HepG2 (cell line): ENCODE measurements around the gene PATZ1. TPM values are rescaled to one million over a fixed set of nuclear protein-coding genes. Genes with fewer than 3 reads are reported as not detected.

Experiments used
- CCAR2 ChIP-seq: fragments of 200-400 bp; formaldehyde crosslinking; optimal IDR thresholded peaks from 2 replicates; pipeline ENCODE3; 2018; ENCODE audit warnings: low read depth, mild to moderate bottlenecking, low read length, moderate library complexity
- CHCHD3 ChIP-seq: sonication (generic); formaldehyde crosslinking; IDR thresholded peaks from 2 replicates; pipeline ENCODE4 v1.8.0; 2022; ENCODE audit warnings: mild to moderate bottlenecking, missing genetic modification reagents, moderate library complexity
- CHD2 ChIP-seq: IDR thresholded peaks from 2 replicates; pipeline ENCODE4 v1.6.1; 2011; ENCODE audit warnings: low read depth, low read length, improper control_type of control experiment
- ELF1 ChIP-seq: sonication (generic); formaldehyde crosslinking; IDR thresholded peaks from 2 replicates; pipeline ENCODE4 v1.4.0; 2020; ENCODE audit warnings: missing genetic modification reagents
- ETS1 ChIP-seq: sonication (generic); formaldehyde crosslinking; IDR thresholded peaks from 2 replicates; pipeline ENCODE4 v1.4.0; 2020; ENCODE audit warnings: missing genetic modification reagents
- FLYWCH1 ChIP-seq: sonication (generic); formaldehyde crosslinking; IDR thresholded peaks from 2 replicates; pipeline ENCODE4 v1.8.1; 2023; ENCODE audit warnings: mild to moderate bottlenecking, missing genetic modification reagents
- FOSL2 ChIP-seq: sonication (generic); formaldehyde crosslinking; IDR thresholded peaks from 2 replicates; pipeline ENCODE4 v1.4.0; 2020; ENCODE audit warnings: missing genetic modification reagents
- FOXA1 ChIP-seq, 2 experiments: fragments of 450-650 bp in 1 of 2; sonication (generic) in 1 of 2; formaldehyde crosslinking in 1 of 2; IDR thresholded peaks; 2 replicates each; pipeline versions ENCODE4 v1.4.0 to v1.6.1; 2016 to 2020; ENCODE audit warnings: missing genetic modification reagents in 1 of 2
- GABPB1 ChIP-seq: IDR thresholded peaks from 2 replicates; pipeline ENCODE4 v1.6.1; 2016; ENCODE audit warnings: mild to moderate bottlenecking, missing genetic modification reagents, moderate library complexity, missing compliant biosample characterization
- GTF3A ChIP-seq: sonication (generic); formaldehyde crosslinking; conservative IDR thresholded peaks from 2 replicates; pipeline ENCODE4 v1.4.0; 2020; ENCODE audit warnings: mild to moderate bottlenecking, missing genetic modification reagents
- HCFC1 ChIP-seq: fragments of 150-350 bp; IDR thresholded peaks from 2 replicates; pipeline ENCODE4 v1.6.1; 2014; ENCODE audit warnings: low read depth, low read length
- MIER3 ChIP-seq: IDR thresholded peaks from 2 replicates; pipeline ENCODE4 v1.6.1; 2016; ENCODE audit warnings: missing compliant biosample characterization, borderline replicate concordance
- NCOA1 ChIP-seq: sonication (generic); formaldehyde crosslinking; IDR thresholded peaks from 2 replicates; pipeline ENCODE4 v1.9.0; 2021; ENCODE audit warnings: missing genetic modification reagents
- NCOA5 ChIP-seq: sonication (generic); formaldehyde crosslinking; IDR thresholded peaks from 2 replicates; pipeline ENCODE4 v1.4.0; 2020; ENCODE audit warnings: missing genetic modification reagents
- PHF21A ChIP-seq: sonication (generic); formaldehyde crosslinking; IDR thresholded peaks from 2 replicates; pipeline ENCODE4 v1.5.0; 2020; ENCODE audit warnings: mild to moderate bottlenecking, missing genetic modification reagents
- RAD51 ChIP-seq: fragments of 450-650 bp; IDR thresholded peaks from 2 replicates; pipeline ENCODE4 v1.6.1; 2016; ENCODE audit warnings: borderline replicate concordance
- RERE ChIP-seq: IDR thresholded peaks from 2 replicates; pipeline ENCODE4 v1.6.1; 2016; ENCODE audit warnings: low read depth, missing genetic modification reagents, missing compliant biosample characterization
- SKI ChIP-seq: fragments of 450-650 bp; IDR thresholded peaks from one replicate; pipeline ENCODE4 v1.6.1; 2018; ENCODE audit warnings: mild to moderate bottlenecking; ENCODE audit not compliant: partially characterized antibody
- SNAPC2 ChIP-seq: sonication (generic); formaldehyde crosslinking; IDR thresholded peaks from 2 replicates; pipeline ENCODE4 v1.8.1; 2022; ENCODE audit warnings: mild to moderate bottlenecking, missing genetic modification reagents
- SOX5 ChIP-seq: IDR thresholded peaks from 2 replicates; pipeline ENCODE4 v1.6.1; 2016; ENCODE audit warnings: borderline replicate concordance
- SPEN ChIP-seq: sonication (generic); formaldehyde crosslinking; IDR thresholded peaks from 2 replicates; pipeline ENCODE4 v1.5.1; 2020; ENCODE audit warnings: low read depth, mild to moderate bottlenecking, missing genetic modification reagents
- THAP11 ChIP-seq: IDR thresholded peaks from 2 replicates; pipeline ENCODE4 v1.6.1; 2016; ENCODE audit warnings: missing biosample characterization, missing genetic modification reagents
- ZFP36L1 ChIP-seq: sonication (generic); formaldehyde crosslinking; IDR thresholded peaks from 2 replicates; pipeline ENCODE4 v1.8.0; 2022; ENCODE audit warnings: mild to moderate bottlenecking, missing genetic modification reagents, moderate library complexity
- ZNF260 ChIP-seq: sonication (generic); formaldehyde crosslinking; IDR thresholded peaks from 2 replicates; pipeline ENCODE4 v1.4.0; 2020; ENCODE audit warnings: missing genetic modification reagents, low read depth, mild to moderate bottlenecking, borderline replicate concordance
- ZNF326 ChIP-seq: sonication (generic); formaldehyde crosslinking; IDR thresholded peaks from 2 replicates; pipeline ENCODE4 v1.4.0; 2020; ENCODE audit warnings: missing genetic modification reagents, borderline replicate concordance
- ZNF432 ChIP-seq: sonication (generic); formaldehyde crosslinking; IDR thresholded peaks from 2 replicates; pipeline ENCODE4 v1.5.0; 2020; ENCODE audit warnings: missing genetic modification reagents, mild to moderate bottlenecking, borderline replicate concordance
- polyA plus RNA-seq, 8 experiments: library from polyadenylated mRNA; depleted of rRNA in 3 of 8; stranded (reverse) in 7 of 8; unstranded in 1 of 8; fragments of >200 nt; fragmentation: Illumina TruSeq in 4 of 8; extraction: Trizol in 4 of 8; gene quantifications; 2 replicates each; pipeline versions ENCODE4 v1.2.1 to v1.2.3, GENCODE V29; 2011 to 2016; ENCODE audit warnings: low read depth in 4 of 8, missing spikeins in 1 of 8, mixed read lengths in 1 of 8; ENCODE audit not compliant: insufficient read depth in 1 of 8
- total RNA-seq, 5 experiments: library from RNA; depleted of rRNA; stranded (reverse); fragments of >200 nt; fragmentation: Illumina TruSeq; extraction: Trizol; gene quantifications; 2 replicates each; pipeline ENCODE4 v1.2.3, GENCODE V29; 2016; ENCODE audit warnings: low read depth in 1 of 5

Gene PATZ1
- total and polyA plus RNA-seq, 2 of the 13 experiments (the other 11 are each of a cell fraction or from before 2014, with no cell fraction given): 24.9 to 30.5 TPM

DNA sequence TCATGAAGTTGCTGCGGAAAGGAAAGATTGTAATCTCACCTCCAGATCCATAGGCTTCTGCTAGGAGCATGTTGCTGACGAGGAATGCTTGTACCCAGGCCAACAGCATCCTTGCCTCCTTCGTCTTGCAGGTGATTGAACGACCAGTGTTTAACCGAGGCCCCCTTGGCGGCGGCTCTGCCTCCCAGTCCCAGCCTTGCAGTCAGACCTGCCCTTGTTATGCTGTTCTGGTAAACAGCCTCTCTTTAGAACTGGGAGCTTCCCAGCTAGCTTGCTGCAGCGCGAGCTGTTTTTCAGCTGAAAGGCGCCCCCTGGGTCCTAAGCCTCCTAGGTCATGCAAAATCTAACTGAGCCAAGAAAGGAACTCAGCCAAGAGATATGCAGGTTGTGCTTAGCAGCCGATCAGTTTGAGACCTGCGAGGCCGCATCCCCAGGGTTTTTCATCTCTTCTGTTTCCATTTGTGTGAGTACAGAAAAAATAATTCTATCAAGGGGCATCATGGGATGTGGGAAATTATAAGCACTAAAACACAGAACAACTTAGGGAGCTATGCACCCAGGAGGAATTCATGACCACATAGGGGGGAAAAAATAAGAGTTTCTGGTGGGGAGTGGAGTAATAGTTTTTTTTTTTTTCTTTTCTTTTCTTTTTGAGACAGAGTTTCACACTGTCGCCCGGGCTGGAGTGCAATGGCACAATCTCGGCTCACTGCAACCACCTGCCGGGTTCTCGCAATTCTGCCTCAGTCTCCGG lies 53.7 kb downstream of the PATZ1 start, which contains the start of gene PIK3IP1 (continued):
- TF ChIP-seq ETS1 (CRISPR knock-in tag): no peak
- TF ChIP-seq NCOA5 (CRISPR knock-in tag): no peak
- no peak for TF ChIP-seq CCAR2
- no peak for TF ChIP-seq ZNF432
- no peak for TF ChIP-seq RAD51
- TF ChIP-seq HCFC1: no peak
- TF ChIP-seq PHF21A (CRISPR knock-in tag): no peak
- TF ChIP-seq FOSL2 (CRISPR knock-in tag): peak; percentile 29; the same call in 1 of the 2 replicates
- 0 out of 2 replicates have a peak, but pooled peaks have one; percentile 12 for TF ChIP-seq ELF1 (CRISPR knock-in tag)
- 0 out of 2 replicates have a peak, but pooled peaks have one; percentile 12 for TF ChIP-seq SPEN (CRISPR knock-in tag)
- TF ChIP-seq ZNF326 (CRISPR knock-in tag): no peak; the same call in 1 of the 2 replicates
- TF ChIP-seq GTF3A (CRISPR knock-in tag): no peak
- no peak for TF ChIP-seq FLYWCH1 (CRISPR knock-in tag)
- TF ChIP-seq FOXA1 (IDR thresholded peaks at IDR 0.05): no peak
- peak; percentile 74 for TF ChIP-seq FOXA1 (CRISPR knock-in tag; IDR thresholded peaks at IDR 0.05)
- TF ChIP-seq RERE: no peak
- no peak for TF ChIP-seq GABPB1 (CRISPR knock-in tag)
- no peak for TF ChIP-seq ZNF260 (CRISPR knock-in tag)
- no peak for TF ChIP-seq NCOA1 (CRISPR knock-in tag)
- no peak for TF ChIP-seq SKI
- no peak for TF ChIP-seq CHD2
- TF ChIP-seq SNAPC2 (CRISPR knock-in tag): peak; percentile 74; the same call in 1 of the 2 replicates
- TF ChIP-seq ZFP36L1 (CRISPR knock-in tag): peak; percentile 56; the same call in 1 of the 2 replicates
- no peak for TF ChIP-seq MIER3 (CRISPR knock-in tag)
- peak; percentile 20; the same call in 1 of the 2 replicates for TF ChIP-seq THAP11 (CRISPR knock-in tag)
- TF ChIP-seq CHCHD3: no peak
- peak; percentile 13; the same call in 1 of the 2 replicates for TF ChIP-seq SOX5 (CRISPR knock-in tag)
